Calu3 (cell line): Measurements from ENCODE around the gene RHBDF2. TPM values are rescaled to one million over a fixed set of nuclear protein-coding genes. Genes with fewer than 3 reads are reported as not detected.
A peak's percentile ranks its signal among the peaks of the same experiment; 100 is the strongest.

Experiments used
- BruUV-seq: library from RNA; stranded (reverse); fragments of 400-500 nt; replicated peaks from 2 replicates; lab custom pipeline; 2021; lab: Mats Ljungman, UMichigan
- CTCF ChIA-PET: fragments of 300-600 bp; sonication (Branson Sonifier 250); formaldehyde crosslinking; loops from one replicate; lab custom pipeline; 2022; ENCODE audit warnings: antibody characterized with exemption; lab: Charles Lee
- DNase-seq: peaks from one replicate; pipeline ENCODE4 v3.0.0; 2022
- H3K27ac Mint-ChIP-seq: one replicate; pipeline ENCODE4 v1.8.0; 2022; ENCODE audit warnings: mixed read lengths; ENCODE audit not compliant: unreplicated experiment
- H3K27me3 Mint-ChIP-seq: one replicate; pipeline ENCODE4 v1.8.0; 2022; ENCODE audit warnings: mixed read lengths; ENCODE audit not compliant: unreplicated experiment
- H3K36me3 Mint-ChIP-seq: one replicate; pipeline ENCODE4 v1.8.0; 2022; ENCODE audit warnings: mild to moderate bottlenecking, moderate library complexity, mixed read lengths; ENCODE audit not compliant: insufficient read depth, unreplicated experiment
- H3K4me1 Mint-ChIP-seq: one replicate; pipeline ENCODE4 v1.8.0; 2022; ENCODE audit warnings: mild to moderate bottlenecking, low read depth, mixed read lengths; ENCODE audit not compliant: unreplicated experiment
- H3K4me3 Mint-ChIP-seq: one replicate; pipeline ENCODE4 v1.8.0; 2022; ENCODE audit warnings: mild to moderate bottlenecking, low read depth, moderate library complexity, mixed read lengths; ENCODE audit not compliant: unreplicated experiment
- H3K9me3 Mint-ChIP-seq: one replicate; pipeline ENCODE4 v1.8.0; 2022; ENCODE audit warnings: low read depth, mixed read lengths; ENCODE audit not compliant: unreplicated experiment
- CTCF ChIP-seq: fragments of 200-600 bp; IDR thresholded peaks from one replicate; pipeline ENCODE4 v1.8.0; 2022; ENCODE audit warnings: antibody characterized with exemption; ENCODE audit not compliant: unreplicated experiment
- intact Hi-C: fragments of 100-400 bp; cut with micrococcal nuclease; formaldehyde crosslinking; loops from one replicate; pipeline ENCODE4 v1.10.0; 2022; ENCODE audit not compliant: unreplicated experiment
- total RNA-seq: library from RNA; stranded (reverse); gene quantifications from 2 replicates; pipeline ENCODE4 v1.2.3, GENCODE V29; 2022

Gene RHBDF2
- total RNA-seq, 1 experiment from 2014 or later: 47.7 TPM

DNA sequence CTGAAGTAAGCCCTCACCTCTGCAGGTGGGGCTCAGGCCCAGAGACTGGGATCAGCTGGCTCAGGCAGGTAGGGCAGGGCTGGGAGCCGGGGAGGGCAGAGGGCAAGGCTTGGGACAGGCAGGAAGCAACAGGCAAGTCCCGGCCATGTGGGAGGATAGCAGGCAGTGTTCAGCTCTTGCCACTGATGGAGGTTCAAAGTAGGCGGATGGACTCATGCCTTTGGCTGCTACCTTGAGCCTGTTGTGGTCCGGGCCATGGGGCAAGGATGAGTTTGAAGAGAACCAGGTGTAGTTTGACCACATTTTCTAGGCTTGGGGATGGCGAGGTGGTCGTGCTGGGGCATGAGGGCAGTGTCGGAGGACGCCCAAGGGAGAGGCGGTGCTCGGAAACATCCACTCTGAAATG, 41.3 kb upstream of the RHBDF2 start:
- Mint-ChIP-seq H3K27me3 (peaks cover 60% of the 10 kb centered on the region), H3K27ac (no peak overlapping the region), H3K9me3 (no peaks in the 10 kb centered on the region), H3K4me1 (no peaks in the 10 kb centered on the region), H3K36me3 (no peaks in the 10 kb centered on the region), H3K4me3 (no peak overlapping the region)
- TF ChIP-seq CTCF: no peak
- intact Hi-C loops: no loop called here
- CTCF ChIA-PET: no interaction called here
- no peak for DNase-seq
- no TSS peak for BruUV-seq

DNA sequence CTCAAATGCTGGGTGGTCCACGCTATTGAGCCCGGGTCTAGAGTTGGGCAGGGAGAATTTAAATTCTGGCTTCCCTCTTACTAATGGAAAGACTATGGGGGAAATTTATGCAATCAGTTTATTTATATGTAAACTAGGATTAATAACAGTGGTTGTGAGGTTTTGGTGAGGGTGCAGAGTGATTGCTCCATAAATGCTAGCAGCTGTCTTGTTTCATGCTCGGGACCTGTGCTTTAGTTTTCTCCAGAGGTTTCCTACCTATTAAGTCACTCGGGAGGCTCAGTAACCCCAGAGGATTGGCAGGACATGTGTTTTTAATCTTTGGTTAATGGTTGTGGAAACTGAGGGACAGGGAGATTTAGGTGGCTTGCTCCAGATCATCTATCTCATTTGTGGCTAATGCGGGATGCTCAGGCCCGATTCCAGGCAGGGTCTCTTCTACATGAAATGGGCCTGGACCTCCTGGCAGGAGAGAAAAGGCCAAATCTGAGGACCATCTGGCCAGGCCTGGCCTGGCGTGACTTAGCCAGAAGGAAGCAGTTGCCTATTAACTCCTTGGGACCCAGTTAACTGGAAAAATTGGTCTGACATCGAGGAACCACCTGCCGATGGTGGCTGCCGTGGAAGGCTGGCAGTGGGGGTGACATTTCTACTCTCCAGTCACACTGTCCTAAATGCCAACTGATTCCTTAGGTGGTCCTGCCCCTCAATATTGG, 40.7 kb upstream of the RHBDF2 start:
- intact Hi-C loops: no loop called here
- H3K9me3 Mint-ChIP-seq: no peaks in the 10 kb centered on the region
- CTCF ChIA-PET: no interaction called here
- peaks cover 66% of the 10 kb centered on the region for H3K27me3 Mint-ChIP-seq
- DNase-seq: no peak
- H3K27ac Mint-ChIP-seq: no peak overlapping the region
- no TSS peak for BruUV-seq
- H3K4me1 Mint-ChIP-seq: no peaks in the 10 kb centered on the region
- no peak for TF ChIP-seq CTCF
- H3K4me3 Mint-ChIP-seq: no peak overlapping the region
- no peaks in the 10 kb centered on the region for H3K36me3 Mint-ChIP-seq

DNA sequence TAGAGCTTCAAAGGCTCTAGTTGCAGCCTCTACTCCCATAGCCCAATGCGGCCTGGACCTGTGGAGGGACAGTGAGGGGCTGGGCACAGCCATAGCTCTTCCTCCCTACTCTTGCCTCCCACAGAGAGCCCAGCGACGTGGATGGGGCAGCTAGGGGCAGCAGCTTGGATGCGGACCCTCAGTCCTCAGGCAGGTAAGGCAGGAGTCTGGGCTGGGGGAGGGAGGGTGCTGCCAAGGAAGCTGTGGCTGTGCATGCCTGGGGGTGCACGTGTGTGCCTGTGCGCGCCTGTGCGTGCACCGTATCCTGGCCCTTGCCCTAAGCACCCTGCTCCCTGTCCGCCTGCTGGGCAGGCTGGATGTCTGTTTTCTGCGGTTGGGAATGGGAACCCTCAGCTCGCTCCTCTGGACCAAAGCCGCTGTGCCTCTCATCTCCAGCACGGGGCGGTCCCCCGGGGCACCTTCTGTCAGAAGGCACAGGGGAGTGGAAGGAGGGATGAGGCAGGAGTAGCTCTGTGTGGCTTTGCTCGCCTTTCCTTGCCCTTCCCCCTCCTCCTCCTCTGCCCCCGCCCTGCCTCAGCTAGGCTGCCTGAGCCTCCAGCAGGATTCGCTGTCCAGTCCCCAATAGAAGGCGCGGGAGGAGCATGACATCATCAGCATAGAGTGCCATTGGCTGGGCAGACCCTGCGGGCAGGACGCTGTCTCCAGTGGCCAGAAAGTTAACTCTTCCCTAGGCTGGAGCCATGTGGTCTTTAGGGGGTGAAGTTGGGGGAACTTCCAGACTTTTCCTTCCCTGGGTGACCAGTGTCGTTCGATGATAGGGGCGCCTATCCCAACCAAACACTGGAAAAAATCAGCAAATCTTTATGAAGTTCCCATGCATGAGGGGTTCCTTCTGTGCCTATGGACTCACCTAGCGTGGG, 39.4 kb upstream of the RHBDF2 start:
- CTCF ChIA-PET: interaction anchor here (0.6 to 1.4 kb wide), 4 partner anchors 18 to 131 kb away, joined by 3 to 4 read pairs (median 3); no protein-coding TSS in a partner anchor
- peak overlapping the region; percentile 64 for H3K4me3 Mint-ChIP-seq
- H3K36me3 Mint-ChIP-seq: no peaks in the 10 kb centered on the region
- TF ChIP-seq CTCF: peak; percentile 10
- H3K4me1 Mint-ChIP-seq: no peaks in the 10 kb centered on the region
- peaks cover 79% of the 10 kb centered on the region for H3K27me3 Mint-ChIP-seq
- H3K9me3 Mint-ChIP-seq: no peaks in the 10 kb centered on the region
- BruUV-seq: no TSS peak
- intact Hi-C loops: no loop called here
- H3K27ac Mint-ChIP-seq: no peak overlapping the region
- DNase-seq: peak; percentile 89

- no TSS peak for BruUV-seq
- DNase-seq: no peak
- no peak for TF ChIP-seq CTCF
- Mint-ChIP-seq H3K9me3 (no peaks in the 10 kb centered on the region), H3K4me1 (no peaks in the 10 kb centered on the region), H3K27ac (no peak within 1 kb of the TSS), H3K36me3 (no peaks in the 10 kb centered on the region), H3K27me3 (peaks cover 82% of the 10 kb centered on the region), H3K4me3 (peak within 1 kb of the TSS; percentile 64)
- intact Hi-C loops: no loop called here
- CTCF ChIA-PET: interaction anchor here (0.5 to 1.4 kb wide), 2 partner anchors 17 to 1628 kb away, joined by 4 to 5 read pairs; no protein-coding TSS in a partner anchor
Observed at GRCh38 chr17:76539631-76540271, 38.5 kb upstream of the RHBDF2 start, which contains the start of gene PRCD. Gene PRCD, plus strand, starts transcription at chr17:76540044. Its CDS starts 98 bp downstream, at chr17:76540142.
